HG03432 (cell line): ENCODE data around the gene CPNE4.

Experiments used
- ATAC-seq: cut with Tn5 transposase; IDR thresholded peaks from one replicate; pipeline ENCODE4 v1.9.1; 2021; ENCODE audit warnings: mild to moderate bottlenecking, moderate library complexity; ENCODE audit not compliant: unreplicated experiment

CPNE4 gene

DNA sequence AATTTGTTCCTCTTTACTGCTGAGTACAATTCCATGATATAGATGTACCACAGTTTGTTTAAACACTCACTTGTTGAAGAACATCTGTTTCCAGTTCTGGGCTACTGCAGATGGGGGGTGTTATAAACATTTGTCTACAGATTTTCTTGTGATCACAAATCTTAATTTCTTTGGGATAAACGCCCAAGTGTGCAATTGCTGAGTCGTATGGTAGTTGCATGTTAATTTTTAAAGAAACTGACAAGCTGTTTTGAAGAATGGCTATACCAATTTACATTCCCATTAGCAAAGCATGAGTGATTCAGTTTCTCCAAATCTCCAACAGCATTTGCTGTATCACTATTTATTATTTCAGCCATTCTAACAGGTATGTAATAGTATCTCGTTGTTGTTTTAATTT lies 290.0 kb downstream of the CPNE4 start:
- no peak for ATAC-seq

DNA sequence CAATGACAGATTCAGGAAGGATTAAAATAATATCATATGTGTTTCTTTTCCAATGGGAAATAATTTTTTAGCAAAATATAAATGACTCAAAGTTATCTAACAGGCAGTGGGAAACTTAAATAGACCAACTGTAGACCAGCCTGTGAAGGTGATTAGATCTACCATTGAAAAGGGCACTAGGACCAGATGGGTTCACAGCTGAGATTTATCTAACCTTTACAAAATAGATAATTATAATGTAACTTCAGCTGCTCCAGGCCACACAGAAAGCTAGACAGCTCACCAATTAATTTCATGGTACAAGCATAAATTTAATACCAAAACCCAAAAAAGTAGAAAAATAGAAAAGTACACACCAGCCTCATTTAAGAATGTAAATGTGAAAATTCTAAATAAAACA lies 291.7 kb downstream of the CPNE4 start:
- ATAC-seq: no peak

DNA sequence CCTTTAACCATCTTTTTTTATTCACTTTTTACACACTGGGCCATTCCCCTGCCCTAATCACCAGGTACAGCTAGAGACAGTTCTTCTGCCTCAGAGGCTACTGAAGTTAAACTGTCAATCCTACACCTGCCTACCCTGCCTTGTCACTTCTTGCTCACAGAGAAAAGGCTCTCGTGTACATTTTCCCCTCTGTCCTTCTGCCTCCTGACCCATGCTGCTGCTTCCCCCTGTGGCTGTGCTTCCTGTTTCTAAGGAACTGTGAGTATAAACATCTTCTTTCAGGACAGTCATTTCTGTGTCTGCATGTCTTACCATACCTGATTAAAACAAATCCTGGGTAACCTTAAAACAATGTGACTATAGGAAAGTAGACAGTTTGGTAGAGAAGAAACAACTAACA lies 295.6 kb downstream of the CPNE4 start:
- no peak for ATAC-seq

DNA sequence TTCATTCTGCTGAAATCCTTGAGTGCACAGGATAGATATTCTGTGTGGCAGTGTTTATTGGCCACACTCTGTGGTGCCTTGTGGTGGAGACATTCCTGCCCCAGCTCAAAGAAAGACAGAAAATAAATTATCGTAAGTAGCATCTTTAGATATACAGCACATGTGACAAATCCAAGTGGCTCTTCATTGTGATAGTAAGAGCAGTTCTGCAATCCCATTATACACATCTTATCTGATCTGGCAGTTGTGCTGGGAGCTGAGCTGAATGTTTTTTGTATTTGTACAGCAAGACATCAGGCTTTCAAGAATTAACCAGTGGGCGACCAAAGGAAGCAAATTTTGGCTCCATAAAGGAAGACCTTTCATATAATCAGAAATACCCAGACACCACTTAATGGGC lies 296.7 kb downstream of the CPNE4 start:
- no peak for ATAC-seq

DNA sequence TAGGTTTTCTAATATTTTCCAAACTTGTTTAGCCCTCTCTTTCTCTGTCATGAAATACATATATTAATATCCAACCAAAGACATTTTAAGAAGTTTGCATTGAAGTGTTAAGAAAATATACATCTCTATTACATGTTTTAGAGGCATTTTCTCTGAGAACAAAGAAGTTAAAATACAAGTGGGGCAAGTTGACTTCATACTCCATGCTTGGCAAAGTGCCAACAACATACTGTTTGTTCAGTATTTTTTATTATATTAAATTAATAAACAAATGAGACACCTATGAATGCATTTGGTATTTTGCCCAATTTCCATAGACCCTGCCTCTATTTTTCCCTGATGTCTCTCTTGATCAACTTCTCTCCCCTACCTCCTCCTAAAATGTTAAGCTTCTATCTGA lies 299.3 kb downstream of the CPNE4 start:
- no peak for ATAC-seq

DNA sequence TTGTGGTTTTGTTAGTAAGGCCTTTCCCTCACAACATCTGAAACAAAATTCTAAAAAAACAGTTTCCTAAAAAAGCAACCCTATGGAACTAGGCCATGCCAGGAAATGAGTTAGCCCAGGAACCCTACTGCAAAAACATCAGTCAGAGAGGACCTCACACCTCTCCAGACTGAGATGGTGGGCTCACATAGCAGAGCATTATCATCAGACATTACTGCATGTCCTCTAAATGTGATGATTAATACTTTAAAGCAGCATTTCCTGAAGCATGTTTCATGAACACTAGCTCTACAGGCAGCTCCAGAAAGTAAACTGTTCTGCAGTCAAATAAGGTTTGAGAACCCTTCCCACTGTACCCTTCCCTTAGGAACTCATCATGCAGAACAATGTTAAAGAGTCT lies 299.7 kb downstream of the CPNE4 start:
- ATAC-seq: no peak

DNA sequence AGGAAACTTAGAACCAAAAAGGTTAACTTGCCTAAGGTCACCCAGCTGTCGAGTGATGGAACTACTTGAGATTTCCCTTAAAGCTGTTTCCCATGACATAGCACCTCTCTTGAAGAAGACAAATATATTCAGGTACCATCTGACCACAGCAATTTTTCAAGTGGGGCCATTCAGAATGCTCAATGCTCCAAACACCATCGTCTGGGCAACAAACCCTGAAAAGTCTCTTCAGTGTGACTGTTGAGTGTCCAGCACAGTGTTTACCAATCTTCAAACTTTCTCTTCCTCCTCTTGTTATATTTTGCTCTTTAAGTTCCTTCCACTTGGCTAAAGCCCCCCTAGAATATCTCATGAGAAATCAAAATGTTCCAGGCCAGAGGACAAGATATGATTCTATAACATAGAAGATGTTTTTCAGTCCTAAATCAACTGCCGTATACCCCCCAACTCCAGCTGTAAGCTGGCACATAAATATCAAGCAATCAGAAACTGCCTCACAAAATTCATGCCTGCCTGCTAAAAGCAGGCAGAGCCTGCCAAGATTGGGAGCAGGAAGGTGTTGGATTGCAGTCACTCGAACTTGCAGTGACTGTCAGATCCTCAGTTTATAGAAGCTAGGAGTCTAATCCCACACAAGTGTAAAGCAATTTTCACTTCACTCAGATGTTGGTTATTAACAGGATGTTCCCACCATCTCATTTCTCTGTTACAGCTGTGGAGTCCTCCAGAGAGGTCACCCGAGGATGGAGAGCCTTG lies 301.6 kb downstream of the CPNE4 start:
- ATAC-seq: no peak

DNA sequence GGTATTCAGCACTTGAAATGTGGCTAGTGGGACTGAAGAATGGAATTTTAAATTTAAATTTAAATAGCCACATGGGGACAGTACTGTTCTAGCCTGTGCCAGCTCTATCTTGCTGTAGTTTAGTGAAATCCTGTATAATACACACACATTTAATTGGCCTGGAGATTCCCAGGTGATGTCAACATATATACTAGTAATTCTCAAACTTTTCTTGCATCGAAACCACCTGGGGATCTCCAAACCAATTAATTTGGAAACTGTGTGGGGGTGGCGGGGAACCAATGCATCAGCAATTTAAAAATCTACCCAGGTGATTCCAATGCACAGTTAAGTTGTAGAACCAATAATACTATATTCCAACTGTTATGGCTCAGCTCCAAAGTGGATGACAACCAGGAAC lies 303.1 kb downstream of the CPNE4 start:
- ATAC-seq: peak; percentile 30

DNA sequence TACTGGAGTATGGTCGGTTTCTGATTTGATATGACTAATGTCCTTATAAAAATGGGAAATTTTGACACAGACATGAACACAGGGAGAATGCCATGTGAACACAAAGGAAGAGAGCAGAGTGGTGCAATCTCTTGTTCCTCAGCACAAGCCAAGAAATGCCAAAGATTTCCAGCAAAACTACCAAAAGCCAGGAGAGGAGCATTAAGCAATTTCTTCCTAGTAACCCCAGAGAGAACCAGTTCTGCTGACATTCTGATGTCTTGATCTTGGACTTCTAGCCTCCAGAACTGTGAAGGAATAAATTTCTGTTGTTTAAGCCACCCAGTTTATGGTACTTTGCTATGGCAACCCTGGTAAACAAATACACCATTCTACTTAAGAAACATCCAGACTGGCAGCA lies 304.2 kb downstream of the CPNE4 start:
- ATAC-seq: no peak

DNA sequence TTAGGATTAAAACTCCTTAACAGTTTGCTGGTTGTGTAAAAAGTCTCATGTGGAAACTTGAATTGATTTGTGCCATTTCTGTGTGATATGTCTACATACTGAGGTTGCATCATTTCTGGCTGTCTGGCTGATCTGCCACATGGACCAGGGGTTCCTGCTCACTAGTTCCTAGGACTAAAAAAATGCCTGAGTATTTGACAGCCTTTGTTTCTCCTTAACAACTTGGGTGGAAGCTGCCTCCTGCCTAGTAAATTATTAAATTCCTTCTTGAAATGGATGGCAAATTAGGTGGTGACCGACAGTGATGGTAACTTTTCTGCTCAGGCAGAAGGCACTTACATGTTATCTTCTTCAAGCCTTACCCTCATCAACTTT lies 305.2 kb downstream of the CPNE4 start:
- no peak for ATAC-seq

DNA sequence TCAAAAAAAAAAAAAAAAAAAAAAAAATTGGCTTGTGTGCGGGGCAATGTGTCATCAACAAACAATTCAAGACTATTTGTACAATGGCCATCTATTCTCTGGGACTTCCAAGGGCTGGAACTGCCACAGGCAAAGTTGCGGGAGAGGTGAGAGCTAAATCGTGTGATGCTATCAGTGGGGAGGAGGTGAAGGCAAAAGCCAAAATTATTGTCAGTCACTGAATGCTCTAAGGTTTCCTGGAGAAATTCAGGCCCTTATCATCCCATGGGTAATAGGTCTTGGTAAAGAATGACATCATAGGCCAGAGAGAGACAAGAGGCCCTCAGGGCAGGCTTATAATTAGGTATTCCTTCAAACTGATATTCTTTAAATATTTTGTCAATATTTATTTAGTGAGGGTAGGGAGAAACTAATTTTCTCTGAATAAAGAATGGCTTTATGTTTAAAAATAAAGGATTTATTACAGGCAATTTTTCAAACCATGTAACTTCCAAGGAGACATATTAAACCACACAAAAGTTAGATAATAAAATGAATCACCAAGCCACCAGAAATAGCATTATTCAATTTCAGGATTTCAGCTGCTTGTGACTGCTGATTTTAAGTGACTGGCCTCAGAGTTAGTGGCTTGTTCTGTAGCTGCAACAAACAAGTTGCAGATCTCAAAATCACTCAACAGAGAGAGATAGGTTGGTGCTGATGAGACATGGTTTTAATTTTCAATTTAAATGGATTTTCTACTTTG lies 305.7 kb downstream of the CPNE4 start:
- ATAC-seq: no peak

DNA sequence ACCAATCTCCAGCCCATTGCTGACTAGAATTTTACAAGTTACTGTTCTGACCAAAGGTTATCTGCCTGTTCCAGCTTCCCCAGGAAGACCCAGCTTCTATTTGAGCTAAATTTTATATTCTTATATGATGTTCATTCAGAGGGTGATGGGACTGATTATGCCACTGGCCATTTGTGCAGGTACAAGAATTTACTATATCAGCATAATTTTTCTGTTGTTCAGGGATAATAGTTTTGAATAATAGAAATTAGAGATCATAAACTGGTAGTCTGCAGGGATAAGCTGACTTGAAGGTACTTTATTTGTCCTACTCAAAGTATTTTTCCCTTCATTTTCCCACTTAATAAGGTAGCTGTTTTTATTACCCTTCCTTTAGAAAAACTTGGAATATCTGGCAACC lies 309.4 kb downstream of the CPNE4 start:
- ATAC-seq: no peak

DNA sequence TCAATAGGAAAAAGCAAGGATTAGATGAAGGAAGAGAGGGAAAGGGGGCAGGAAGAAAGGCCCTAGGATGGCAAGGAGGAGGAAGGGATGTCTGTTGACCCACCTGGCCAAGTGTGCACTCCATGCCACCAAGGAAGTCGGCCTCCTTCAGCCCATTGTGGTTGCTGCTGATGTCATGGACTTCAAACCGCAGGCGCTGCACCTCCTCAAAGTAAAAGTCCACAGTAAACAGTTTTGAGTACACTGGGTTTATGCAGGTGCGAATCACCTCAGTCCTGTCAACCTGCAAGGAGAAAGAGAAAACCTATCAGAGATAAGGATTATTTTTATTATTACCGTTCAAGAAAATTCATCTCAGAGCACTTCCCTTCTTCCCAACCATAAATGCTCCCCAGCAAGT lies 311.5 kb downstream of the CPNE4 start:
- ATAC-seq: no peak

DNA sequence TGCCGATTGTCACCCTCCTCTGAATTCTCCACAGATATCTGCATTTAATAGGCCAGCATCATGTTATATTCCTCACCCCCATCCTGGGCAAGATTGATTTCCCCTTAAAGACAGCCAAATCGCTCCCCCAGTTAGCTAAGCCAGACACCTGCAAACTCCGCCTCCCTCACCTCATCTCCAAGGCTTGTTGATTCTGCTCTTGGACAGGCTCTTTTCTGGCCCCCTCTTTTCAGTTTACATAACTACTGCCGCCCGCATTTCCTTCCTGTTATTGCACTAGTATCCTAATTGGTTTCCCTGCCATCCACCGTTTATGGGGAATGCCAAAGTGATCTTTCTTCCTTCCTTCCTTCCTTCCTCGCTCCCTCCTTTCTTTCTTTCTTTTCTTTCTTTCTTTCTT lies 317.3 kb downstream of the CPNE4 start:
- no peak for ATAC-seq

DNA sequence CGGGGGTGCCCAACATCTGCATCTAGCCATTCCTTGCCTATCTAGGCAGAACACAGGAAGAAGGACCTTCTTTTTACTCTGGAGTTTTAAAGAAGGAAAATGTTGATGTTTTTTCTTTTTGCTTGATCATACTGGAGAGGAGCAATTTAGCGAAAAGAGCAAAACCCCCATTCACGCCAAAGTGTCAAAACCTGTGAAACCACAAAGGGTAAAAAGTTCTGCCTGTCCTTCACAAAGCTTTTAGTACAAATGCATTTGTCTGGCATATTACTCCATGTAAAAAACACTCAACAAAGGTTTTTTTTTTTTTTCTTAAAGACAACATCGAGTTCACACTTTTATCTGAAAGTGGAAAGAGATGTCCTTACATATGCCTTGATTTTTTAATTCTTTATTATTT lies 317.9 kb downstream of the CPNE4 start:
- no peak for ATAC-seq

DNA sequence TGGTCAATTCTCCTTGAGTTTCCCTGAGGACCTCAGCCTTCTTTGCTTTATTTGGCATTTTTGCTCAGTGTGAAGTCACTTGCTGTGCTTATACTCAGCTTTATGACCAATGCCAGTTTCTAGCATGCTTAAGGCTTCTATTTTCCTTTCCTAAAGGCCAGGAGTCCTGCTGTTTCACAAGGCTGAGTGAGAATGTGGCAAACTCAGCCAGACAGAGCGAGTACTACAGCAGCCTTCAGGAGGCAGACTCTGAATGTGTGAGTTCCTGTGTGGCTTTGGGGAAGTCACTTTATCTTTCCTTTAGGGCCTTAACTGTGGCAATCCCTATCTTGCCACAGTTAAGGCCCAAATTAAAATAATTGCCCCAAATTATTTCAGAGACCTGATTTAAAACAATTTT lies 318.8 kb downstream of the CPNE4 start:
- ATAC-seq: peak; percentile 21

DNA sequence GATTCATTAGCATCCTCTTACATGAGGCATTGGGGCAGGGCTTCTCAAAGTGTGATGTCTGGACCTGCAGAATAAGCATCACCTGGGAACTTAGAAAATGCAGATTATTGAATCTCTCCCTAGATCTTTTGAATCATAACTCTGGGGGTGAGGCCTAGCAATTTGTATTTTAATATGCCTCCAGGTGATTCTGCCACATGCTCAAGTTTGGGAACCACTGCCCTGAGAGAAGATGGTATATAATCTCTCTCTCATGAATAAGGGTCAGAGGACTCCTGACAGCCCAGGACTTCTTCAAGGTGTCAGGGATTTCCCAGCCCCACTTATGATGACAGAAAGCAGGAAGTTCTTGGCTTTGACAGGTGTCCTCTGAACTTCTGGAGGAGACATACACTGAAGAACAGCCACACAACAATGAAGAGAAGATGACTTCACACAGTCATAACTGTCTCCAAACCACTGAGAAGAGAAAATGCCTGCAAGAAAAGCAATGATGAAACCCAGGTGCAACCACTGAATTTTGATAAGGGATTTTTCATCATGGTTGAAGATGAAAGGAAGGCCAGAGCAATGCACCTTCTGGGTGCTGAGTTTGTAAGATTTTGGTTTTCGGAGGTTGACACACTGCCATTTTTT lies 320.1 kb downstream of the CPNE4 start:
- peak; percentile 94 for ATAC-seq

DNA sequence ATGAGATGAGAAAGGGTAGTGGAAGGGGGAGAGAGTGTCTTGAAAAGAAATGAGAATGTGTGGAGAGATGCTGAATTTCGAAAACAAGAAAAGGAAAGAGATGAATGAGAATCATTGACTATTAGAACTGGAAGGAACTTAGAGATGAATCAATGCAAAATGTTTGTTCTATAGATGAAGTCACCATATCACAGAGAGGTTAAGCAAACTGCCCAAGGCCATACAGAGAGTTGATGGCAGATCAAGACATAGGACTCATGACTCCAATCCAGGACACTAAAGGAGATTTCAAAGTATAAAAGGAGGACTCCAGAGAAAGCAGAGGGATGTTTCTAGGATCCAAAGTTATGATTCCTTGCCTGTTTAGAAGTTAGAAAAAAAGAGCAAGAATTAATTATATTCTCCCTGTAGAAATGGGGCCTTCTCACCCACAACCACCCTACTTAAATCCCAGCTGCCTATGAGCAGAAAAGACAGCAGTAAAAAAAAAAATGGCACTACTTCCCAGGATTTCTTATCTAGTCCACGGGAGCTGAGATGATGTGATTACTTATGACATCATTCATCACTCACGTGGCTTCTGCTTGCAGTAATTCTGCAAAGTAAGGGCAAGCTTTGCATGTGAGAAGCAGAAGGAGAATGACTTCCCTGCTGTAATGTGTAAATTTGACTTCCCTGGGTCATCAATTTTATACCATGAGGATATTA lies 321.2 kb downstream of the CPNE4 start:
- ATAC-seq: no peak

DNA sequence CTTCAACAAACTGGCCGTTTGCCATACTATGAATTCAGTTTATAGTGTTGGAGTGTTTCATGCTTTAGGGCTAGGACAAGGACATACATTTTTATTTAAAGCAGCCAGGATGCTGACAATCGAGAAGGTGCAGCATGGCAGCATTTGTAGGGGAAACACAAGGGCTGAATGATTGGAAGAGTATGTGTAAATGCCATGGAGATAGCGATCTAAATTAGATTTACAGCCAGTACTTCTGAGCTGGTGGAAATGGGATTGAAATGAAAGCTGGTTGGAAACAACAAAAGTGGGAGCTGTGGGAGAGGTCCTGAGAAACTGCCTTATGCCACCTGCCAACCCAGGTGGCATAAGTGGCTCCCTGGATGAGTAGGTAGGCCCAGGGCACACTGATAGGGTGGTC lies 322.2 kb downstream of the CPNE4 start:
- ATAC-seq: no peak

DNA sequence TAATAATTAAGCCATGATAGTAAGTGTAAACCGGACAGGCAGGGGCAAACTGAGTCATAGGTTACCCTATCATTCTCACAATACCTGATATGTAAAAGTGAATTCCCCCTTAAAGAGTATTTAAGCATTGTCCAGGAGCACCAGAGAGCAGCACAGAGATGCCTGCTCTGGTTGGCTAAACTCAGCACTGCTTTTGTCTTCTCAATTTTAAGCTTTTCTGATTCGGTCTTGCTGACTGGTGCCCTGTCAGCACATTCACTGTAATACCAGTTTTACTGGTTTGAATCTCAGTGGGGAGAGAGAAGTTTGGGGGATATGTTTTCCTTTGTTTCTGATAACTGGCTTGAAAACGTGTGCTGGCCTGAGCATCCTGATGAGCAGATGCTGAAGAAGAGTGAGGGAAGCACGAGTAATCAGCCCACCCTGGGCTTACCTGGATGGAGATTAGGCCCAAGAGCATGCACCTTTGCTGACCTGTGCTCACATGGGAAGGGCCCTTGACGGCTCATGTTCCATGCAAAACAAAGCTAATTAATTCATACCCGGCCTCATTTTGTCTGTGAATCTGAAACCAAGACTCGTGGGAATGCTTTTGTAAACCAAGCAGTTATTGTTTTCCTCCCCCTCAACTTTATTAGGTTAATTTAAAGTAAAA lies 323.6 kb downstream of the CPNE4 start:
- no peak for ATAC-seq

DNA sequence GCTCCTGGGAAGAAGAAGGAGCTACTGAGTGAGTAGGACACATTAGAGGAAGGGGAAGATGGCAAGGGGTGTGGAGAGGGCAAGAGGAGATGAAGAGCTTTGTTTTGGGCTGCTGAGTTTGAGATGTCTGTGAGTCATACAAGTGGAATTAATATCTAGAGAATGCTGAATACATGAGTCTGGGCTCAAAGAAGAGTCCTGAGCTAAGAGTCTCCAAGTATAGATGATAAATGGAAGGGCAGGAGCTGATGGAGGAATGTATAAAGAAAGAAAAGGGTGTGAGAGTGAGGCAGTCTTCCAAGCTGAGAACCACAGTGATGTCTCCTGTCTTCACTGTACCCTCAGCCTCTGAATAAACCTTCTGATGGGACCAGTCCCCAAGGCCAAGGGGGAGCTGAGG lies 326.6 kb downstream of the CPNE4 start:
- ATAC-seq: no peak
